HG02678 (cell line): ENCODE data around the gene ATG5.
"Not testable (repeated sequence)": the region's sequence is repeated elsewhere in the genome, so short reads cannot be mapped to it uniquely, and the experiment has no call there.

Source experiments
- ATAC-seq: cut with Tn5 transposase; IDR thresholded peaks from one replicate; pipeline ENCODE4 v1.9.1; 2021; ENCODE audit warnings: mild to moderate bottlenecking, moderate library complexity; ENCODE audit not compliant: unreplicated experiment

The ATG5 gene

GRCh38 chr6:106315765-106316374 is 9.7 kb downstream of the ATG5 start:
- ATAC-seq = no peak

DNA sequence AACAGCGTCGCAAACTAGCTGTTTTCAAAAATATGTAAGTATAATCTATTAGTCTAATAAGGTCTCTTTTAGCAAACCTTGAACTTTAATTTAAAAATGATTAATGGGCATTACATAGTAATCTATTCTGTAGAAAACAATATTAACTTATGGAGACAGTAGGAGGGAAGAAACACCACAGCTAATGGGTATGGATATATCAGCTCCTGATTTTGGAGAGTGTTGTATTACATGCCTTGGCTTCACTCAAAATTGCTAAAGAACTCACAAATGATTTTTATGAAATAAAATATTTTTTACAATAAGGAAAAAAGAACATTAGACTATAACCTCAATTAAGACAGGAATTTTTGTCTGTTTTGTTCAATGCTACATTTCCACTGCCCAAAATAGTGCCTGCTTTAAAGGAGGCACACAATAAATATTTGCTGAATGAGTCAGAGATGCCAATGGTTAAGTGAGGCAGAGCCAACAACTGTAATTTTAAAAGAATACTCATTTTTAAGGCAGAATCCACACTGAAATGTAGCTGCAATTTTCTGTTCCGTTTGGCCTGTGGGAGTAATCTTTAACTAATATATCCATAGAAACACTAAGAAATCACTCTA is 15.7 kb downstream of the ATG5 start:
- ATAC-seq = no peak

GRCh38 chr6:106308985-106309384 is 16.6 kb downstream of the ATG5 start:
- no peak for ATAC-seq

- no peak for ATAC-seq
Measured at GRCh38 chr6:106305740-106306139, 19.8 kb downstream of the ATG5 start.

DNA sequence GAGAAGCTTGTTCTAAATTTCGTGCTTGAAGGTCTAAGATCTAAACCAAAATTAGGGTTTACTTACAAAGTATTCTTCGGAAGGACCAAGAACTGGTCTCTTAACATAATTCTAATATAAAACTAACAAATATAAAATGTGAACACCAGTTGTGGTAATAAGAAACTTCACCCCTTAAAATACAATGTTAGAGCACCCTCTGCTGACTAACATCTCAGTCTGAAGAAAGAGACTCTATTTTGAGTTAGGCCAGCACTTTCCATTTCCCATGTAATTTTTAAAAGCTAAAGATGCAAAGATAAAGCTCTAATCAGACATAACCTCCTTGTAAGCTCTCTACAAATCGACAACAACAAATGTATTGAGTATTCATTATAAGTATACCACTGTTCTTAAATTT is 24.6 kb downstream of the ATG5 start:
- no peak for ATAC-seq

DNA sequence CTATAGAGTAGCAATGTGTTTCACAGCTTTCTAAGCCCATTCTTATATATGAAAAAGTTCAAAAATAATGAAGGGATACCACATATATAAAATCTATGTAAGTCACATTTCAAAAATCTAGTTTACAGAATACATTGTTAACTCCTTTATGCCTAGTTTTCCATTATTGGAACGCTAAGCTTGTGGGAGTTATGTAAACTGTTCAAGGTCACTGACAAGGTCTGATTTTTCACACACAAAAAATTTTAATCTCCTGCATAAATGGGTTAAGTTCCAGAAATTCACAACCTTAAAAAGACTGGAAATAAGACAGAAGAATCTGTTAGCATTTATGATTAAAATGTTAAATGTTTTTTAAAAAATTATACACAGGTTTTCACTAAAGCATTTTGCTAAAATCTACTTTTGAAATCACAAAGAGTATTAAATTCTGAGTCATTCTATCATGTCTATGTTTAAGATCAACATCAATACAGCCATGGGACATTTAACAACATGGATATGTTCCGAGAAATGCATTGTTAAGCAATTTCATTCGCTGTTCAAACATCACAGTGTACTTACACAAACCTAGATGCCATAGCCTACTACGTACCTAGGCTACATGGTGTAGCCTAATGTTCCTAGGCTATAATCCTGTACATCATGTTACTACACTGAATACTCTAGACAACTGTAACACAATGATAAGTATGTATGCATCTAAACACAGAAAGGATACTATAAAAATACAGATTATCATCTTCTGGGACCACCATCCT is 25.4 kb downstream of the ATG5 start:
- no peak for ATAC-seq

DNA sequence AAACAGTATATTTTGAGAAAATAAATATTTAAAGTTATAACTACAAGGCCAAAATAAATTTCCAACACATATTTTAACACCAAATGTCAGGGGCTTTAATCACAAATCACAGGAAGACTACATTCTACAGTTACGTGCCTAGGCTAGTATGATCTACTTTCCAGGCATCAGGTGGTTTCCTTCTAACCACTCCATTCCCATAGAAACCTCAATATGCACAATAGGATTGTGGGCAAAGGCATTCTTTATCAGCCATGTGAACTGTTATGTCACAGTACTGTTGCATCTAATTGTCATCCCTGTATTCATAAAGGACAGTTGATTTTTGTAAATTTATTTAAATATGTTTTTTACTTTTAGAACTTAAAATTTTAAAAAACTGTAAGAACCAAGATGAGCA is 32.4 kb downstream of the ATG5 start:
- no peak for ATAC-seq

DNA sequence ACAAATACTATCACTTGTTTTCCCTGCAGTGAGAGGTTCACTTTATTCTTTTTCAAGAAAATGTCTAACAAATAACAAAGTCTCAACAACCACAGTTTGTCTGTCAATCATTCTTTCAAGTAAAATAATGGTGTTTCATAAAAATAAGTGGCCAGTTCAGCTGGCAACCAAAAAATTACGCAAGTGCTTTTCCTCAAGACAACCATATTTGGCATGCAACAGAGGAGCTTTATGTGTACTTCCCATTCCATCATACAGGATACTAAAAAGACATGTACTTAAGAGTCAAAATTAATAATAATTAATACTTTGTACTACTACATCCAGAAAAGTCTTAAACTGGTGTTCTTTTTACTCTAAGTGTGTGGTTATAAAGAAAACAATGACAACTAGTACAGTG is 34.6 kb downstream of the ATG5 start:
- no peak for ATAC-seq

DNA sequence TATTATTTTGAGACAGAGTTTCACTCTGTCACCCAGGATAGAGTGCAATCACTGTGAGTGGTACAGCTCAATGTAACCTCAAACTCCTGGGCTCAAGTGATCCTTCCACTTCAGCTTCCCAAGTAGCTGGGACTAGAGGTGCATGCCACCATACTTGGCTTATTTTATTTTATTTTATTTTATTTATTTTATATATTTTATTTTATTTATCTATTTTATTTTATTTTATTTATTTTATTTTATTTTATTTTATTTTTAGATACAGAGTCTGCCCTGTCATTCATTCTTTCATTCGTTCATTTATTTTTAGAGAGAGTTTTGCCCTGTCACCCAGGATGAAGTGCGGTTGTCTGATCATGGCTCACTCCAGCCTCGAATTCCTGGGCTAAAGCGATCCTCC is 35.5 kb downstream of the ATG5 start:
- no peak for ATAC-seq

DNA sequence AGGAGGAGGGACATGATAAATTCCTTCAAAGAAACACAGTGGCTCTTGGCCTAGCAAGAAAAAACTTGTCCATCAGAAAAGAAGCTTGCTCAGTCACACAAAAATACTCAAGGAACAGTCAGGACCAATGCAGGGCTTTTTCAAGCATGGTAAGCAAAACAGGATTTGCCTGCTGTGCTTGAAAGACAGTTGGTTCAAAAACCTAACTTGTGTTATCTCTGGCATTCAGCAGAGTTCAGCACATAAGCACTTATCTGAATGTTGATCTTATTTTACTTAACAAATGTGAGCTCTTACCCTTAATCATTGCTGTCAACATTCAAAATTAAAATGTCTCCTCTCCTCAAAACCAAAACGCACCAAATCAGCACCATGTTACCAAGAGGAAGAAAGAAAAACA is 38.3 kb downstream of the ATG5 start:
- no peak for ATAC-seq

- no peak for ATAC-seq
Measured at GRCh38 chr6:106286746-106287145, 38.8 kb downstream of the ATG5 start.

DNA sequence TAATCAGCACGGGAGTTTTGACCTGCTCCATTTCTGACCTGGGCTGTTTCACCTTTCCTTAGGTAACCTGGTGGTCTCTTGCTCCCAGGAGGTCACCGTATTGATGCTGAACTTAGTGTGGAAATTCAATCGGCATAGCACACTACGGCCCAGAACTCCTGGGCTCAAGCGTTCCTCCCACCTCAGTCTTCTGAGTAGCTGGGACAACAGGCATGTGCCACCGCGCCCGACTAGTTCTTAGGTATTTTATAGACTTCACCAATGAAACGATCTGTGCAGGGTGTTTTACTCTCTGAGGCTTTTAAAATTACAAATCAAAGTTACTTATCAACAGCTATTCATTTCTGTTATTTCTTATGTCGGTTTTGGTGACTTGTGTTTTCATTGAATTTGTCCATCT is 42.1 kb downstream of the ATG5 start:
- ATAC-seq = no peak

GRCh38 chr6:106281661-106282060 is 43.9 kb downstream of the ATG5 start:
- no peak for ATAC-seq

DNA sequence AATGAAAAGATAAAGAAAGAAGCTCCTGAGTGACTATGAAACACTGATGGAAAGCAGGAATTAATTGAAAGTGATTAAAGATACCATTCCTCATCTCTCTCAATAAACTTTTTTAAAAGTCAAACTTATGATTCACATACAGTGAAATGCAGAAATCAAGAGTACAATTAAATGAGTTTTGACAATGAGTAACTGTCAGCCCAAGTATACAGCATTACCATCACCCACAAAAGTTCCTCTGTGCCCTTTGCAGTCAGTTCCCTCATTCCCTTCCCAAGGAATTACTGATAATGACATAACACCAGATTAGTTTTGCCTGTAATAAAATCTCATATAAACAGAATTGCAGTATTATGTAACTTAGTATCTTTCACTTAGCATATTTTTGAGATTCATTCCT is 44.5 kb downstream of the ATG5 start:
- no peak for ATAC-seq

DNA sequence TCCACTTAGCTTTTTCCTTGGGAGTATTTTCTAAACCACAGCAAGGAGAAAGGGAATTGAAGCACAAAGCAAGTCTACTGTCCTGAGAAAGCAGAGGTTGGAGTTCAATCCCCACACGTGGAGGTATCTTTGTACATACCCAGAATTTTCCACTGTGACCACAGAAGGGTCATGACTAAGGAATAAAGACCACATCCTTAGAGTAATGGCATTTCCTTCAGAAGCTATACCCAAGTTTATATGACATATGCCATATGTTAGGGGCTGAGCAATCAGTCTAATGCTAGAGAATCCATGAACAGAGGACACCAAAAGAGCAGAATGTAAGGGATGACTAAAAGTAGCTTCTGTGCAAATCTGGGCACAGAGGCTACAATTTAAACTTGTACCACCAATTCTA is 46.4 kb downstream of the ATG5 start:
- no peak for ATAC-seq

DNA sequence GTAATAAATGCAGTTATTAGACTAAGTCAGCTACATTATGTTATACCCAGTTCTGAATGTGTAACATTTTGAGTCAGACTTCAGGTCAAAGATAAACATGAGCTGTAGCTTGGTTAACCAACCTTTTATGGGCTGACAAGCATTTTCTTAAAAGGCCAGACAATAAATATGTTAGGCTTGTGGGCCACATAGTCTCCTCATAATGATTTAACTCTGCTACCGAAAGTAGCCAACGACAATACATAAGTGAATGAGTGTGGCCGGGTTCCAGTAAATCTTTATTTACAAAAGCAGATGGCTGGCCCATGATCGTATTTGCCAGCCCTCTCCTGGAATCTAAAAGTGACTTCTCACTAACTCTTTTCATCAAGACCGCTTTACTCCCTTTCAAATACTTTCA is 49.9 kb downstream of the ATG5 start:
- no peak for ATAC-seq

DNA sequence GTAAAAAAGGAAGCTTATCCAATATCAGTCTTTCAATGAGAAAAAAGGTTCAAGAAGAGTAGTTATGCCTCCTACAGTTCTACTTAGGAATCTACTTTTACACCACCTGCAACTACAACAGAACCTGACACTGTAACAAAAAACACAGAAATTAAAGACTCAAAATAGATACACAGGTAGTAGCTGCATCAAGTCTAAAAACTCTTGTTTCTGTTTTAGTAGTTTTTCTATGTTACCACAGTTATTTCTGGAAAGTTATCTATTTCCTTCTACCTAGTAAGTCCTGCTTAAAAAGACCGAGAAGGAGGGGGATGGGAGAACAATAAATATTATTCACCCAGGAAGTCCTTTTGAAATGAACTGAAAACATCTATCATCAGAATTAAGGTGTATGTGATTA is 52.5 kb downstream of the ATG5 start:
- ATAC-seq = peak; percentile 64

DNA sequence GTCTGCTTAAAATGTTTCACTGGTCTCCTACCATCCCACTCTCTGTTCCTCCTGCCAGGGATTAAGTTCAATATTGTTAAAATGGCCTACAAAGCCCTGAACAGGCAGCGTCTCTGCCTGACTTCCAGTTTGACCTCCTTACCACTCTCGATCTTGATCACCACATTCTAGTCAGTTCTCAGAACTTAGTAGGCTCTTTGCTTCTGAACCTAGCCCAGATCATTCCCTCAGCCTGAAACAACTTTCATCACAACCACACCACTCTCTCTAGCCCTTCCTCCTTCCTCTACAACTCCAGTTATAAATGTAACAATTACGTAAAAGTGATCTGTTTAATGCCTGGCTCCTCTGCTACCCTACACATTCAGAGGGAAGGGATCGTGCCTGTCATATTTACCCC is 53.3 kb downstream of the ATG5 start:
- ATAC-seq = no peak

DNA sequence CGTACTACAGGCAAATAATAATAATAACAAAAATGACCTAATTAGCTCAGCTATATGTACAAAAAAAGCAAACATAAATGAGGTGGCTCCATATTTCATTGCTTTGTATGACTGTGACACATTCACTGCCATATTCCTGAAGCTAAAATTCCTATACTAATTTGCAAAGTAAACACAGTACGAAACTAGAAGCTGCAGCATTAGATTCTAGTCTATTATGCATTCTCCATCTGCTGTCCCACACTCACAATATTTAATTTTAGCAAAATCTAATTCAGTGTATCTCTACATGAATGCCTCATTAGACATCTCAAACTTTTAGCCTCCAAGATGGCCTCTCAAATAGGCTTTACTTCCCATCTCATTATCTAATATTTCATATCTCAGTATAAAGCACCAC is 55.1 kb downstream of the ATG5 start:
- ATAC-seq = no peak

GRCh38 chr6:106269268-106269919 is 56.2 kb downstream of the ATG5 start:
- not testable (repeated sequence) for ATAC-seq

DNA sequence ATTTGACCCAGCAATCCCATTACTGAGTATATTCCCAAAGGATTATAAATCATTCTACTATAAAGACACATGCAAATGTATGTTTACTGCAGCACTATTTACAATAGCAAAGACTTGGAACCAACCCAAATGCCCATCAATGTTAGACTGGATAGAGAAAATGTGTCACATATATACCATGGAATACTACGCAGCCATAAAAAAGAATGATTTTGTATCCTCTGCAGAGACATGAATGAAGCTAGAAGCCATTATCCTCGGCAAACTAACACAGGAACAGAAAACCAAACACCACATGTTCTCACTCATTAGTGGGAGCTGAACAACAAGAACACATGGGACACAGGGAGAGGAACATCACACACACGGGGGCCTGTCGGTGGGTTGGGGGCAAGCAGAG is 57.1 kb downstream of the ATG5 start:
- not testable (repeated sequence) for ATAC-seq

DNA sequence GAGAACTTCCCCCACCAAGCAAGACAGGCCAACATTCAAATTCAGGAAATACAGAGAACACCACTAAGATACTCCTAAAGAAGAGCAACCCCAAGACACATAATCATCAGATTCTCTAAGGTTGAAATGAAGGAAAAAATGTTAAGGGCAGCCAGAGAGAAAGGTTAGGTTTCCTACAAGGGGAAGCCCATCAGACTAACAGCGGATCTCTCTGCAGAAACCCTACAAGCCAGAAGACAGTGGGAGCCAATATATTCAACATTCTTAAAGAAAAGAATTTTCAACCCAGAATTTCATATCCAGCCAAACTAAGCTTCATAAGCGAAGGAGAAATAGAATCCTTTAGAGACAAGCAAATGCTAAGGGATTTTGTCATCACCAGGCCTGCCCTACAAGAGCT is 61.1 kb downstream of the ATG5 start:
- ATAC-seq = not testable (repeated sequence)
